GM19238 (cell line): ENCODE results near the gene TMEM179.

Experiments
- DNase-seq: peaks from one replicate; pipeline ENCODE4 v3.0.0; 2011; ENCODE audit warnings: low spot score; ENCODE audit not compliant: insufficient read length

The TMEM179 gene

GRCh38 chr14:104545151-104545941, 59.2 kb downstream of the TMEM179 start:
- DNase-seq = no peak

- no peak for DNase-seq
Measured at GRCh38 chr14:104544362-104544961, 60.1 kb downstream of the TMEM179 start.

GRCh38 chr14:104542871-104543830, 61.4 kb downstream of the TMEM179 start:
- DNase-seq = no peak

- DNase-seq = no peak
Measured at GRCh38 chr14:104541905-104542465, 62.6 kb downstream of the TMEM179 start.
